ENCODE measurements around the gene MOCOS.
"Not testable (repeated sequence)": the region's sequence is repeated elsewhere in the genome, so short reads cannot be mapped to it uniquely, and the experiment has no call there.

The MOCOS gene

DNA sequence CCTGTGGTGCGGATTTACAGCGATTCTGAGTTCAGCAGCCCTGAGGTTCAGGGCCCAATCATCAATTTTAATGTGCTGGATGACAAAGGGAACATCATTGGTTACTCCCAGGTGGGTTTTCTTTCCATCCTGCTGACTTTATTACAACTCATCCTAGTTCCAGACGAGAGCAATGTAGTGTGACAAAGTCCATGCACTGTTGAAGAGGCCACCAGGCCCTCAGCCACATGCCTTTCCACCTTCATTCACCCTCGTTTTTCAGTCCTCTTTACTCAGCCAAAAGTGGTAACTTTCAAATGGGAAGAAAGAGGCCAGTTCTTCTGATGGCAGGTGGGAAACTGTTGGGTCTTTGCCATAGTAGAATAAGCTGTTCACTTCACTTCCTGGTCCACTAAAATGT lies 17.9 kb downstream of the MOCOS start:
- DNase-seq: no peak

DNA sequence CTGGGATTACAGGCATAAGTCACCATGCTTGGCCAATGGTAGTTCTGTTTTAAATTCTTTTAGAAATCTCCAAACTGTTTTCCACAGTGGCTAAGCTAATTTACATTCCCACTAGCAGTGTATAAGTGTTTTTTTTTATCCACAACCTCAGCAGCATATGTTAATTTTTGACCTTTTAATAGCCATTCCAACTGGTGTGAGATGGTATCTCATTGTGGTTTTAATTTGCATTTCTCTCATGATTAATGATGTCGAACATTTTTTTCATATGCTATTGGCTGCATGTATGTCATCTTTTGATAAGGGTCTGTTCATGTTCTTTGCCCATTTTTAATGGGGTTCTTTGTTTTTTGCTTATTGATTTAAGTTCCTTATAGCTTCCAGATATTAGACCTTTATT lies 20.0 kb downstream of the MOCOS start:
- DNase-seq: no peak

DNA sequence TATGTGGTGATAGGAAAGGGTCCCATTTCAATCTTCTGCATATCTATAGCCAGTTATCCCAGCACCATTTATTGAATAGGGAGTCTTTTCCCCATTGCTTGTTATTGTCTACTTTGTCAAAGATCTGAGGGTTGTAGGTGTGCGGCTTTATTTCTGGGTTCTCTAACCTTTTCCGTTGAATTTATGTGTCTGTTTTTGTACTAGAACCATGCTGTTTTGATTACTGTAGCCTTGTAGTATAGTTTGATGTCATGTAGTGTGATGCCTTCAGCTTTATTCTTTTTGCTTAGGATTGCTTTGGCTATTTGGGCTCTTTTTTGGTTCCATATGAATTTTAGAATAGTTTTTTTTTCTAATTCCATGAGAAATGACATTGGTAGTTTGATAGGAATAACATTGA lies 20.7 kb downstream of the MOCOS start:
- not testable (repeated sequence) for DNase-seq

DNA sequence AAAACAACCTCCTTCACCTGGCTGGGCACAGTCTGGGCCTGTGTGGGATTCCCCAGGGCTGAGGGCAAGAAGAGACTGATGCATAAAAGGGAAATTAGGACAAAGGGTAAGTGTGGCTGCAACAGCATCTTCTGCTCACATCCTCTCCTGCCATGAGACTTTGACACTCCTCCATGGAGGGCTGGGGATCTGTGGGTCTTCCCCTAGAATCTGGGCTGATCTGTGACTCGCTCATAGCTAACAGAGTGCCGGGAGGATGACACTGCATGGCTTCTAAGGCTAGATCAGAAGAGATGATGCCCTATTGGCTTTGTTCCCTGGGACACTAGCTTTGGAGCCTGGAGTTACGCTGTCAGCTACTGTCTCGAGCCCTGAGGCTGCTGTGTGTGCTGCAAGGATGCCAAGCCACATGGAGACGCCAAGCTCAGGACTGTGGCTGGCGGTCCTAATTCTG lies 24.3 kb downstream of the MOCOS start:
- no peak for DNase-seq

DNA sequence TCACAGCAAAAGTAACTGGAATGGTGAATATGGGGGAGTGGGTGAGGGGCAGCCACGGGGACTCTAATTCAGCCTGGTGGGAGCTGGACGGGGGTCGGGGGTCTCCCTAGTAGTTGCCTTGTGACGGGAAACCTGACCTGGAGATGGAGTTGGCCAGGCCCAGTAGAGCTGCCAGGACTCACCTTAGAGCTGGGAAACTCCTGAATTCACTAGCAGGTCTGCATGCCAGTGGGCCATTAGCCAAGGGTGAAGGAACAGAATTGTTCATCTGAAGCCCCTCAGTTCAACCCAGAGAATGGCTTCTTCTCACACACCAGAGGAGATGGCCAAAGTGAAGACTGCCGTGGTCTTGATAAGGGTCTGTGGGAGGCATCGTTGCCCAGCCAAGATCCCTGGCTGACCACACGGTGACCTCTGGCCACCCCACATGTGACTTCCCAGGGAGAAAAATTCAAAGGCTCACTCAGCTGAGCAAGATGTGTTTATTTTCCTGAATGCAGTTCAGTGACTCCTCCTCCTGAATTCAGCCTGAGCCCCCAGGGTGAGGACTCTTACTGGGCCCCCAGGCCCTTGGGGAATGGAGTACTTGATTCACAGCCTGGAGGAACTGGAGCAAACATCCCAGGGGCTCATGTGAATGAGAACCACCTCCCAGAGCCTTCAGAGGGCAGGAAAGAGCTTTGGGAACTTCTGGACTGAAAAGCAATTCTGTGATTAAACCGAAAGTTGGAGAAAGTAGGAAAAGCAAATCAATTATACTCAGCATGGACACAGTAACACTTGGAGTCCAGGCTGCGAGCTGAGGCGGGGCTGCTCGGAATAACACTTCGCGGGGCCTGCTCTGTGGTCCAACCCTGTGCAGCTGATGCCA lies 25.2 kb downstream of the MOCOS start:
- DNase-seq: no peak

DNA sequence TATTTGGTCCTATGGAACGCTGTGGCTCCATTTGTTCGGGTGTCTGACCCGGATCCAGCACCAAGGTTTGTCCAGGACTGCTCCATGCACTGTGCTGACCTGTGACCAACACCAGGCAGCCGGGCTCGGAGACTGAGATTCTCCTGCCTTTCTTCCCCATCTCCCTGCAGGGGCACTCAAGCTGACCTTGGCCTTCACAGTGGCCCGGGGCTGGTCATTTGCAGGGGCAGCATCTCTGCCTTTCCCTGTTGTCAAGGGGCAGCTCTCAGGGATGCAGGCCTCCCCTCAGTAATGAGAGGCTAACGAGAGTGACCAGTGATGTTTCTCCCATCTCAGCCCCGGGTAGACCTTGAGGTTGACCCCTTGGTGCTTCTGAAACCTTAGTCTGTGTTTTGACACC lies 27.5 kb downstream of the MOCOS start:
- DNase-seq: no peak

DNA sequence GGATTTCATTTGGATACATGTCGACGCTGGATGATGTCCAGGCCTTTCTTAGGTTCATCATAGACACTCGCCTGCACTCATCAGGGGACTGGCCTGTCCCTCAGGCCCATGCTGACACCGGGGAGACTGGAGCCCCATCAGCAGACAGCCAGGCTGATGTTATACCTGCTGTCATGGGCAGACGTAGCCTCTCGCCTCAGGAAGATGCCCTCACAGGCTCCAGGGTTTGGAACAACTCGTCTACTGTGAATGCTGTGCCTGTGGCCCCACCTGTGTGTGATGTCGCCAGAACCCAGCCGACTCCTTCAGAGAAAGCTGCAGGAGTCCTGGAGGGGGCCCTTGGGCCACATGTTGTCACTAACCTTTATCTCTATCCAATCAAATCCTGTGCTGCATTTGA lies 28.3 kb downstream of the MOCOS start:
- no peak for DNase-seq

DNA sequence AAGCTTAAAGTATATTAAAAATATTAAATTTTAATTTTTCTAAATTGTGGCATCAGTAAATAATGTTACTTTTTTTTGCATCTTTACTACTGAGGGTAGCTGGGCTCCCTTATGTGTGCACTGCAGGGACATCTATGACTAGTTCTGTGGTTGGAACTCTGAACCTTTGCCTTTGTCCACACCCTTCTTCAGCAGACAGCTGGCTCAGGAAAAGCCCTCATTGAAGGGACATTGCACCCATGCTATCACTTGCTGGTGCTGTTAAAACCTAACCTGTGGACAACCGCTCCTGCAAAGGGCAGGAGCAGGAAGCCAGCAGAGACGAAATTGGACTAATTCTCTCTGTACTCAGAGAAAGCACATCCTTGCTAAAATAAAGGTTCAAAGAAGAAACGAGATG lies 30.1 kb downstream of the MOCOS start:
- no peak for DNase-seq

DNA sequence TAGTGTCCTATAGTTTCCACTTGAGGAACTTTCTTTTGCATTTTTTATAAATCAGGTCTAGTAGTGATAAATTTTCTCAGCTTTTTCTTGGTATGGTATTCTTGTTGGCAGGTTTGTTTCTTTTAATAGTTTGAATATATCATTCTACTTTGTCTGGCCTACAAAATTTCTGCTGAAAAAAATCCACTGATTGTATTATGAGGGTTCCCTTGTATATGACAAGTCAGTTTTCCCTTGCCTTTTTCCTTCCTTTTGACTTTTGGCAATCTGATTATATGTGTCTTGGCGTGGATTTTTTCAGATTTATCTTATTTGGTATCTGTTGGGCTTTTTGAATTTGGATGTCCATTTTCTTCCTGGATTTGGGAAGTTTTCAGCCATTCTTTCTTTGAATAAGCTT lies 41.9 kb downstream of the MOCOS start:
- DNase-seq: no peak

DNA sequence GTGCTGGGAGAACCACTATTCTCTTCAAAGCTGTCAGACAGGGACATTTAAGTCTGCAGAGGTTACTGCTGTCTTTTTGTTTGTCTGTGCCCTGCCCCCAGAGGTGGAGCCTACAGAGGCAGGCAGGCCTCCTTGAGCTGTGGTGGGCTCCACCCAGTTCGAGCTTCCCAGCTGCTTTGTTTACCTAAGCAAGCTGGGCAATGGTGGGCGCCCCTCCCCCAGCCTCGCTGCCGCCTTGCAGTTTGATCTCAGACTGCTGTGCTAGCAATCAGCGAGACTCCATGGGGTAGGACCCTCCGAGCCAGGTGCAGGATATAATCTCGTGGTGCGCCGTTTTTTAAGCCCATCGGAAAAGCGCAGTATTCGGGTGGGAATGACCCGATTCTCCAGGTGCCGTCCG lies 53.2 kb downstream of the MOCOS start:
- DNase-seq: not testable (repeated sequence)

DNA sequence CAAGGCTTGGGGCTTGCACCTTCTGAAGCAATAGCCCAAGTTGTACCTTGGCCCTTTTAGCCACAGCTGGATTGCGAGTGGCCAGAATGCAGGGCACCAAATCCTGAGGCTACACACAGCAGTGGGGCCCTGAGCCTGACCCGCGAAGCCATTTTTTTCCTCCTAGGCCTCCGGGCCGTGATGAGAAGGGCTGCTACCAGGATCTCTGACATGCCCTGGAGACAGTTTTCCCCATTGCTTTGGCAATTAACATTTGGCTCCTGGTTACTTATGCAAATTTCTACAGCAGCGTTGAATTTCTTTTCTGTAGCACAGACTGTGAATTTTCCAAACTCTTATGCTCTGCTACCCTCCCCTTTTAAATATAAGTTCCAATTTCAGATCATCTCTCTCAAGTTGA lies 54.5 kb downstream of the MOCOS start:
- no peak for DNase-seq

DNA sequence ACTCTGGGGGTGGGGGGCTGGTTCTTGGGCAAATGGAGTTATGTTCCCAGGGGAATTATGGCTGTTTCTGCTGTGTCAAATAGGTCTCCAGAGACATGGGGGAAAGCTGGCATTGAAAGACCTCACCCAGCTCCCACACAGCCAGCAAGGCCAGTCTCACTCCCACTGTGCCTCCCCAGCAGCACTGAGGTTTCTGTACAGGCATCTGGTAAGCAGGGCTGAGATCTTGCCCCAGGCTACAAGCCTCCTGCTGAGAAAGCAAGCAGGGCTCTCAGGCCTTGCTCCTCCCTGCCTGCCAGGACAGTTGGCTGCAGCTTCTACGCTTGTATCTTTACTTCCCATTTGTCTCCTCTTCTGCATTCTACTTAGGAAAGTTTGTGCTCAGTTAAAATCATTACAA lies 59.7 kb downstream of the MOCOS start:
- no peak for DNase-seq

DNA sequence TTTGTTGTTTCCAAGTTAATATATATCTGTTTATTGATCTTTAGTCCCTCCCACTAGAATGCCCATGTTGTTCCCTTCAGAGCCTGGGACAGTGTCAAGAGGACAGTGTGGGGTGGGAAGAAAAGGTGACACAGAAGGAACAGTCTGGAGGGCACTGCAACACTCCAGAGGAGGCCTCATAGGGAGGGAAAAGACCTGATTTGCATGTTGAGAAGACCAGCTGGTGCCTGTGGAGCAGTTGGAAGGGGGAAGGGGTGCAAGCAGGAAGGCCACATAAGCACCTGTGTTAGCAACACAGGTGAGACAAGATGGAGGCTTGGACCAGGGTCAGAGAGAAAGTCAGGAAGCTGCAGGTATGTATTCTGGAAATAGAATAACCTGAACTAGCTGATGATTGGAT lies 62.1 kb downstream of the MOCOS start:
- DNase-seq: no peak

DNA sequence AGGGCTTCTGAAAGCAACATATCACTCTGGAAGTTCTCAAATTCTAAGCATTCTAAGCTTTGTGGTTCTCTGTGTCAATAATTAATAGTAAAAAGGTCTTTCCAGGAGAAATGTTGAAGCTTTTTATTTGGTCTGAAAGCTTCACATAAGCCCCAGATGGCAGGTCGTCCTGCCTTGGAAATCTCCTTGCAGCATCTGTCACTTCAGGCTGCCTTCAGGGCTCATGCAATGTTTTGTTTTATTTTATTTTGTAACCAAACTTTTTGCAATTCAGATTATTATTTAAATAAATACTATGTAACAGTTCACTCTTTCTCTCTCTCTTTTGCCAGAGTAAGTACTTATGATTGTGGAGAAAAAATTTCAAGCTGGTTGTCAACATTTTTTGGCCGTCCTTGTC lies 63.5 kb downstream of the MOCOS start:
- no peak for DNase-seq

DNA sequence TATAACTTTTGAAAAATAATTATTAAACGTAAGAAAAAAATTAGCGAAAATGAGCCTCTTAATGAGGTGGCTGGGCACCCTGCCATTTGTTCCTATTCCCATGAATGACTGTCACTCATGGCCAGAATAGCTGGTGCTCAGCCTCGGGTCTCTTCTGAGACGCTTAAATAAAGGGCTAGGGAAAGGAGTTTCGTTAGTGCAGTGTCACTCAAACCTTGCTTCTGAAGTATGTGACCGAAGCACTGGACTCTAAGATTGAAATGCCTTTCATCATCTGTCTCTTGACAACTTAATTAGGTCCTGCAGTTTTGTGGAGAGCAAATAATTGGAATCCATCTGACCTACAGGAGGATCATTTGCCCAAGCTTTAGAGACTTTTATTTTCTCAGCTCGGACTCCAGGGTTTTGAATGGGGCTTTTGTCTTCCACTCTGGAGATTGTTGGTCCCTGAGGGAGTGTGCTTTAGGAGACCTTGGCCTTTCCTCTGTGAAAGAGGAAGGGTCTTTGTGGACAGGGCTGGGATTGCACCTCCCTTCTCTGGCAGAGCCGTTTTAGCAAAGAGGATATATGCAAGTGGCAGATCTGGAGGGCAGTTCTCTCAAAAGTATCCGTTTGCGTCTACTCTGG lies 67.9 kb downstream of the MOCOS start:
- no peak for DNase-seq

DNA sequence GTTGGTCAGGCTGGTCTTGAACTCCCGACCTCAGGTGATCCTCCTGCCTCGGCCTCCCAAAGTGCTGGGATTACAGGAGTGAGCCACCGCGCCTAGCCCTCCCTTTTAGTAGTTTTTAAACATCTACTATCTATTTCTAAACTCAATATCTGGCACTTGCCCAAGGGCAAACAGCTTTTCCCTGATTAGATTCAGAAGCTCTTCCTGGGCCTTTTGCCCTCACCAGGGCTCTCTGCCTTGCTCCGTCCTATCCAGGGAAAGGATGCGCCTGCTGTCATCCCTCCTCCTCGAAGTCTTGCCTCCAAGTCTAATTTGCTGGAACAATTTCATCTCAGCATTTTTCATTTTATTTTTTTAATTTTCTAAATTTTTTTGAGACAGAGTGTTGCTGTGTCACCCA lies 68.8 kb downstream of the MOCOS start:
- DNase-seq: no peak

DNA sequence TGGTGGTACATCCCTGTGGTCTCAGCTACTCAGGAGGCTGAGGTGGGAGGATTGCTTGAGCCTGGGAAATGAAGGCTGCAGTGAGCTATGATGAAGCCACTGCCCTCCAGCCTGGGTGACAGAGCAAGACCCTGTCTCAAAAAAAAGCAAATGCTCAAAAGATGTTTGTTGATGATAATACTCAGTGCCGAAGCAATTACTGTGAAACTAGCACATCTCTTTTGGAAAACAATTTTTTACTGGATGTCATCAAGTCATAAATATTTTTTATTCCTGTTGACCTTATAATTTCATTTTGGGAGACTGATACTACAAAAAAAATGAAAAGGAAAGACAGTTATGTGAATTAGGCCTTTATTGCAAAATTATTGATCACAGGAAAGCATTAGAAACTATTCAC lies 75.7 kb downstream of the MOCOS start:
- no peak for DNase-seq

DNA sequence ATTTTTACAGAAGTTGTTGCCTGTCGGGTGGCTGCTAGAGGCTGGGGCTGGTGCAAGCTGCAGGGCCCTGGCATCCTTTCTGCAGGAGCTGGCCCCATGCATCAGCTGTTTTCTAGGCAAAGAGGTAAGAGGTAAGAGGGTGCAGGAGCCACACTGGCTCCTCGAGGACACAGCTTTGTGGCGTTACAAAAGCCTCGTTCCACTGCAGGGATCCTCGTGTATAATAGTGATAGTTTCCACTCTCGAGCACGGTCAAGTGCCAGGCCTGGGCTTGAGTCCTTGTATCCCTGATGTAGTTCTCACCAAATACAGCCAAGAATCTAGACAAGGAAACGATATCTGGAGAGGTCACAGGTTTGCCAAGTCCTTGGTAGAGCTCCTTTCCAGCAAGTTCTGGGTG lies 77.0 kb downstream of the MOCOS start:
- no peak for DNase-seq

DNA sequence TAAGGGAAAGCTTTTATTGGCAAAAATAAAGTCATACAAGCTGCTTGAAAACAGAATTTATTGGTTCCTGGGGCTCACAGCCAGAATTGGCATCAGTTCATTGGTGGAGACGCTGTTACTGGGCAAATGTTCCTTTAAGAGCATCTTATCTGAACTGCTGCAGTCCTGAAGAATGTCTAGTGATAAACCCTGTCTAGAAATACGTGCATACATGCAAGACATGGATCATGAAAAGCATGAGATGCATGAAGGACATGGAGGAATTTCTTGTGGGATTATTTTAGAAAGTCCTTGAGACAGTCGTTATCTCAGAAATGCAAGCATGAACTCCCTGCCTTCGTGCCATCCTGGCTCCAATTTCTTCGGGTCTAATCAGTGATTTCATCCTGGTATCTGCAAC lies 77.7 kb downstream of the MOCOS start:
- no peak for DNase-seq

DNA sequence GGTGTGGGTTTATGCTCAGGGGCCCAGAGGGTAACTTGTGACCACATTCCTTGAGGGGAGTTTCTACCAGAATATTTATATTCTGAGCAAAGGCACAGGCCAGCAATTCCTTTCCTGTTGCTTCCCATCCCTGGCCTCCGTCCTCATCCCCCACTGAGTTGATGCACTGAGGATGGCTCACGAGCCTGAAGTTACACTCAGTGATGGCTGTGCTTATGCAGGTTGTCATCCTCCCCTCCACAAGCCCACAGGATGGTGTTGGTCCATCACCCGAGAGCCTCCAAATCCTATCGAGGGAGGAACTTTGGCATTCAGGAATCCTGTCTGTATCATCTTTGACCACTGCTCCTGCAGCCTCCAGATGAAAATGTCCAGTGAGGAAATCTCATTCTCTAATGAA lies 81.9 kb downstream of the MOCOS start:
- DNase-seq: no peak

DNA sequence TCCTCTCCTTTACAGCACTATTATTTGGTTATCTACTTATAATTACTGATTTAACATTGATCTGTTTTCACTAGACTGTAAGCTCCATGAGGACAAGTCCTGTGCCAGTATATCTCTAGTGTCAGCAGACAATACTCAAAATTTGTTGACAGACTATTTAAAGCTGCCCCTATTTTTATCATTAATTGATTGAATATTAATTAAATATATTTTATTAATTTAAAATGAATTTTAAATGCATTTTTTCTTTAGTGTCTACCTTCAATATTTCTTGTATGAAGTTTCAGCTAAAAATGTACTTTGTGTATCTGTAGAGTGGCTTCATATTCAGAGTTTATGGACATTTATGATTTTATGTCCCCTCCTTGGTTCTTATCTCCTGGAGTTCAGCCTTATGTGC lies 83.9 kb downstream of the MOCOS start:
- no peak for DNase-seq

DNA sequence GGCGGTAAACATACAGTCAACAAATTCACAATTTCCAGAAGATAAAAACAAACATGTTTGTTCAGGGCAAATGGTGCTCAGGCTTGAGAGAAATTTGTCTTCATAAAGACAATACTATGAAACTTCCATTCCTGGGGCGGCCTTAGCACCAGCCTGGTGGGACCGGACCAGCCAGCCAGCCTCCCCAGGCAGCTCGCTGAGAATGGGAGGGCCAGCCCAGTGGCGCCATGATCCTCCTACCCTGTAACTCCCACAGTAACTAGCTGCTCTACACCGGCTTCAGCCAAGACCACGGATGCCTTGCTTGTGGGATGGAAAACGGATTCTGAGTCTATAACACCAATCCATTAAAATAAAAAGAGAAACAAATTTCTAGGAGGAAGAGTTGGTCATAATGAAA lies 86.0 kb downstream of the MOCOS start:
- DNase-seq: no peak

DNA sequence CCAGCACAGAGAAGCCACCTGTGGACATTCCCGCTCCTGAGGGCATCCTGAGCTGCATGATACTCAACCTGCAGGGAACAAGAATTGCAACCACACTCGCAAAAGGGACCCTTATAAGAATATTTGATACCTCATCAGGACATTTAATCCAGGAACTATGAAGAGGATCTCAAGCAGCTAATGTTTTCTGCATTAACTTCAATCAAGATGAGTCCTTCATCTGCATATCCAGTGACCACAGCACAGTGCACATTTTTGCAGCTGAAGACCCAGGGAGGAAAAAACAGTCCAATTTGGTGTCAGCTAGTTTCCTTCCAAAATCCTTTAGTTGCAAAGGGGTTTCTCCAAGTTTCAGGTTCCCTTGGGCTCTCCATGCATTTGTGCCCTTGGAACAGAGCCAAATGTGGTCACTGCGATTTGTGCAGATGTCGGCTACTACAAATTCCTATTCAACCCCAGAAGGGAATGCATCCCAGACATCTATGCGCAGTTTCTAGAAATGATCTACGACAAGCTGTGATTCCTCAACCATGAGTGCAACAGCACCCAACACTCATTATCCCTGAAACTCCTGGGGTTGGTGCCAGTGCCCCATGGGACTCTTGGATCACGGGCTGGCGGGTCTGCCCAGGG lies 86.9 kb downstream of the MOCOS start:
- DNase-seq: no peak

DNA sequence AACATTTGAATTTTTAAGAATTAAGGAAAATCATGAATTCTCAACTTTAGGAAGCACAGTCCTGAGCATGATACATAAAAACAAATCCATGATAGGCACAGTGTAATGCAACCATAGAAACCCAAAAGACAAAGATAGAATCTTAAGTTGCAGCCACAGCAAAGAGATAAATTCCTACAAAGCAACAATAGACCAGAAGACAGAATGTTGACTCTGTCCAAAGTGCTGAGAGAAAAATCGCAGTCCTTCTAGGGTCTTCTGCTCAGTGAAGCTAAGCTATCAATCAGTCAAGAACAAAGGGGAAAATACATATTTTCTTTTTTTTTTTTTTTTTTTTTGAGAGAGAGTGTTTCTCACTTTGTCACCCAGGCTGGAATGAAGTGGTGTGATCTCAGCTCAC lies 88.3 kb downstream of the MOCOS start:
- DNase-seq: no peak

Measured in activated CD4-positive, alpha-beta T cell treated with anti-CD3 and anti-CD28 coated beads, Interleukin-2, amount 50 U/mL, for 16 hours (primary cell).